ENCODE results near the gene RHBDL1. TPM values are rescaled to one million over a fixed set of nuclear protein-coding genes. Genes with fewer than 3 reads are reported as not detected.

The RHBDL1 gene
- 5.9 to 6.1 TPM (median 6.0 TPM) in 3 replicates for total RNA-seq

DNA sequence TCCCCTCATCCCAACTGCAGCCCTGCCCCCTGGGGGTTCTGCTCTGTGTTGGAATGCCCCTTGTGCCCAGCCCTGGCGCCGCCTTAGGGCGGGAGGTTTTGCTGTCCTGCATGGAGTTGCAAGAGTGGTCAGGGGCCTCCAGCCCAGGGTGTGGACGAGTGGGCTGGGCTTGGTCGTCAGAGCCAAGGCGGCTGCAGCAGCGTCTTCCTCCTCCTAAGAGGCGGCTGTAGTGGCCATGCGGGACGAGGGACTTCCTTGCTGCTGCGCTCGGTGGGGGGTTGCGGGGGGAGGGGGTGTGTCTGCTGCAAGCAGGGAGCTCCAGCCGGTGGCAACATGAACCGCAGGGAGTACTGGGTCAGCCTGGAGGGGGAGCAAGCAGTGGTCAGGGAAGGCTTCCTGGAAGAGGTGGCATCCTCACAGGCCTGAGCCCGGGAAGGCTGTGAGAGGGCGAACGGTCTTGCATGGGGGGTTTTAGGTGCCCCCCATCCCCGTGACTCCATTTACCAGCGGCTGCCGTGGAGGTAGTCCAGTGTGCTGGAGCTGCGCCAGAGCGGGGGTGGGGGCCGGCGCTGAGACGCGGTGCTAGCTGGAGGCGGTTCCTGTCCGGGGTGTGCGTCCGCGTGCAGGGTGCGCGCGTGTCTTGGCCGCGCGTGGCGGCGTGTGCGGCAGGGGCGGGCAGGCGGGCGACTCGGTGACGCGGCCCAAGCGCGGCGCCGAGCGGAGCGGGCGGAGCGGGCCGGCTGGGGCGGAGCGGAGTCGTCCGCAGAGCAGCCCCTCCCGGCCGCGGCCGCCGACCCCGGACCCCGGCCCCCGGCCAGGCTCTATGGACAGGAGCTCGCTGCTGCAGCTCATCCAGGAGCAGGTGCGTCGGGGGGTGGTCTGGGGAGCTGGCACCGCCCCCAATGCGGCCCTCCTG, at the start of gene RHBDL1:
TSS of gene RHBDL1 (plus strand) at position 704 of the 916 bp plus-strand sequence. CDS start at position 824, 120 bp downstream.
- Mint-ChIP-seq H3K4me1 (peaks cover 5% of the 10 kb centered on the region), H3K27ac (no peak within 1 kb of the TSS), H3K4me3 (peak within 1 kb of the TSS; percentile 56), H3K9me3 (no peaks in the 10 kb centered on the region), H3K27me3 (ENCODE audit: low read depth) (peaks cover 10% of the 10 kb centered on the region), H3K36me3 (no peaks in the 10 kb centered on the region)
- TF ChIP-seq, protein P1, sequence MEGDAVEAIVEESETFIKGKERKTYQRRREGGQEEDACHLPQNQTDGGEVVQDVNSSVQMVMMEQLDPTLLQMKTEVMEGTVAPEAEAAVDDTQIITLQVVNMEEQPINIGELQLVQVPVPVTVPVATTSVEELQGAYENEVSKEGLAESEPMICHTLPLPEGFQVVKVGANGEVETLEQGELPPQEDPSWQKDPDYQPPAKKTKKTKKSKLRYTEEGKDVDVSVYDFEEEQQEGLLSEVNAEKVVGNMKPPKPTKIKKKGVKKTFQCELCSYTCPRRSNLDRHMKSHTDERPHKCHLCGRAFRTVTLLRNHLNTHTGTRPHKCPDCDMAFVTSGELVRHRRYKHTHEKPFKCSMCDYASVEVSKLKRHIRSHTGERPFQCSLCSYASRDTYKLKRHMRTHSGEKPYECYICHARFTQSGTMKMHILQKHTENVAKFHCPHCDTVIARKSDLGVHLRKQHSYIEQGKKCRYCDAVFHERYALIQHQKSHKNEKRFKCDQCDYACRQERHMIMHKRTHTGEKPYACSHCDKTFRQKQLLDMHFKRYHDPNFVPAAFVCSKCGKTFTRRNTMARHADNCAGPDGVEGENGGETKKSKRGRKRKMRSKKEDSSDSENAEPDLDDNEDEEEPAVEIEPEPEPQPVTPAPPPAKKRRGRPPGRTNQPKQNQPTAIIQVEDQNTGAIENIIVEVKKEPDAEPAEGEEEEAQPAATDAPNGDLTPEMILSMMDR (IDR thresholded peaks at IDR 0.05; ENCODE audit: unreplicated experiment) = no peak
- no peak for DNase-seq (ENCODE audit: low spot score in 2 of 2, unreplicated experiment in 2 of 2)

DNA sequence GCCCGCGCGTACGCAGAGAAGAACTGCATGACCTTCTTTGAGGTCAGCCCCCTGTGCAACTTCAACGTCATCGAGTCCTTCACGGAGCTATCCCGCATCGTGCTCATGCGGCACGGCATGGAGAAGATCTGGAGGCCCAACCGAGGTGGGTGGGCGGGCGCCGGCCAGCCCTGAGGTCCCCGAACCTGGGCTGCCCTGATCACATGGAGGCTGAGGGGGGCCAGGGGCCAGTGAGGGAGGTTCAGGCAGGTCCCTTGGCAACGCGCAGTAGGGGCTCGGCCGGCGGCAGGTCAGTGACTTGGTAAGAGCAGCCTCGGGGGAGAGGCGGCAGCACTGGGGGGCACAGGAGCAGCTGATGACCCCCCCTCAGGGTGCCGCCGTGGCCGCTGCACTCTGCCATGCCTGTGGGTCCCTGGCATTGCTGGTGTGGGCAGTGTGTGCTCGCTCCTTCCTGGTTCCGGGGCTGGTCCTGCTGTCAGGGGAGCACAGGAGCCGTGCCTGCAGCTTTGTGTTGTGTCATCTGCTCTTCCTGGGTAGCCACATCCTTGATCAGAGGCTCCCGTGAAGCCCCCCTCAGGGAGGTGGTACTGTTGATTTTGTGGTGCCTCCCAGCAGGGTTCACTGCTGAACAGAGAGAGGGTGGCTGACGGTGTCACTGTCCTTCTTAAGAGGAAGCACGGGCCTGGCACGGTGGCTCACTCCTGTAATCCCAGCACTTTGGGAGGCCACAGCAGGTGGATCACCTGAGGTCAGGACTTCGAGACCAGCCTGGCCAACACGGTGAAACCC, 49.3 kb upstream of the RHBDL1 start:
- H3K4me3 Mint-ChIP-seq = no peak overlapping the region
- TF ChIP-seq, protein P1 (IDR thresholded peaks at IDR 0.05; ENCODE audit: unreplicated experiment) = no peak
- no peaks in the 10 kb centered on the region for H3K9me3 Mint-ChIP-seq
- H3K27ac Mint-ChIP-seq = no peak overlapping the region
- no peaks in the 10 kb centered on the region for H3K27me3 Mint-ChIP-seq (ENCODE audit: low read depth)
- H3K4me1 Mint-ChIP-seq = peaks cover 13% of the 10 kb centered on the region
- no peaks in the 10 kb centered on the region for H3K36me3 Mint-ChIP-seq
- no peak for DNase-seq (ENCODE audit: low spot score in 2 of 2, unreplicated experiment in 2 of 2)

DNA sequence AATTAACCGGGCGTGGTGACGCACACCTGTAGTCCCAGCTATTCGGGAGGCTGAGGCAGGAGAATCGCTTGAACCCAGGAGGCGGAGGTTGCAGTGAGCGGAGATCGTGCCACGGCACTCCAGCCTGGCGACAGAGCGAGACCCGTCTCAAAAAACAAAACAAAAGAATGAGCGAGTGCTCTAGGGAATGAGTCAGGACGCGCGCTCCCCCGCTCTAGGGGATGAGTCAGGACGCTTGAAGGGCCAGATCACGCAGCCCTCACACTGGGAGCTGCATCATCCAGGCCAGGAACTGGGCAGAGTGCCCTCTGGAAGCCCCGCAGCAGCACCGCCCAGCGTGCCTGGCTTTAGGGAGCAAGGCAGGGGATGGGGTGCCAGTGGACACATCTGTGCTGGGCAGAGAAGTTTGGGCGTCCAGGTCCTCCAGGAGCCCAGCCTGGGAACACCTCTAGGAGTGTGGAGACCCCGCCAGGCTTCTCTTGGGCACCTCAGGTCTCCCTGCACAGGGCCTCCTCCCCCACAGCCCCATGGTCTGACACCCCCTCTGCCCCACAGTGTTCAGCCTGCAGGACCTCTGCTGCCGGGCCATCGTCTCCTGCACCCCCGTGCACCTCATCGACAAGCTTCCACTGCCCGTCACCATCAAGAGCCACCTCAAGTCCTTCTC, 48.6 kb upstream of the RHBDL1 start:
- peaks cover 8% of the 10 kb centered on the region for H3K4me1 Mint-ChIP-seq
- H3K27ac Mint-ChIP-seq = no peak overlapping the region
- H3K27me3 Mint-ChIP-seq (ENCODE audit: low read depth) = no peaks in the 10 kb centered on the region
- no peak overlapping the region for H3K4me3 Mint-ChIP-seq
- TF ChIP-seq, protein P1 (IDR thresholded peaks at IDR 0.05; ENCODE audit: unreplicated experiment) = no peak
- no peak for DNase-seq (ENCODE audit: low spot score in 2 of 2, unreplicated experiment in 2 of 2)
- no peaks in the 10 kb centered on the region for H3K36me3 Mint-ChIP-seq
- H3K9me3 Mint-ChIP-seq = no peaks in the 10 kb centered on the region

DNA sequence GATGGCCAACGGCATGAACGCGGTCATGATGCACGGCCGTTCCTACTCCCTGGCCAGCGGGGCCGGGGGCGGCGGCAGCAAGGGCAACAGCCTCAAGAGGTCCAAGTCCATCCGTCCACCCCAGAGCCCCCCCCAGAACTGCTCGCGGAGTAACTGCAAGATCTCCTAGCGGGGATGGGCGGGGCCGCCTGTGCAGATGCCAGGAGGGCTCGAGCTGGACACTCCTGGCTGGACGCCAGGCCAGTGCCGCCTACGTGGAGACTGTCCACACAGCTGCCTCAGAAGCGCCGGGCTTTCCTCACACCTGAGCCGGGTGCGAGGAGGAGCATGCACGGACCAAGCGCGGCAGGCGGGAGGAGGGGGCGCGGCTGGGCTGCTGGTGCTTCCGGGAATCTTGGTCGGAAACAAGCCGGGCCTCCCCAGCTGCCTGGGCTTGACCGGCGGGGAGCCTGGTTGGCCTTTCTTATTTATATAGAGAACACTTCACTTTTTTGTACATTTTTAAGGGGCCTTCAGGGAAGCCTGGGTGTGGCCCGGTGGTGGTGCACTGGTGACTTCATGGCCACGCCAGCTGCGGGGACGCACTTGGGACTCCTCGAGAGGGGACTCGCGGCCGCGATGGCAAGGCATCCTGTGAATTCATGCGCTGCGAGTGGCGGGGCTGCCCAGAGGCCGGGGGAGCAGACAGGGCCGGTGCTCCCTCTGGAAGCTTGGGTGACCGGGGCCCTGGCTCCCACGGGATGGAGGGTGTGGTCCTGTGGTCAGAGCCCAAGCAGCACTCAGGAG, 47.8 kb upstream of the RHBDL1 start:
- H3K27ac Mint-ChIP-seq = no peak overlapping the region
- no peaks in the 10 kb centered on the region for H3K27me3 Mint-ChIP-seq (ENCODE audit: low read depth)
- TF ChIP-seq, protein P1 (IDR thresholded peaks at IDR 0.05; ENCODE audit: unreplicated experiment) = no peak
- H3K9me3 Mint-ChIP-seq = no peaks in the 10 kb centered on the region
- DNase-seq (ENCODE audit: low spot score in 2 of 2, unreplicated experiment in 2 of 2) = peak in 1 of 2 experiments; percentile 27
- H3K4me3 Mint-ChIP-seq = no peak overlapping the region
- peaks cover 5% of the 10 kb centered on the region for H3K4me1 Mint-ChIP-seq
- H3K36me3 Mint-ChIP-seq = no peaks in the 10 kb centered on the region

All from mesothelial cell of epicardium (in vitro differentiated cells).